OCI-LY1 (cell line): Measurements from ENCODE around the gene SEC16A.

Experiments
- H2AFZ ChIP-seq: fragments of 200-600 bp; sonication (generic), shearing (Covaris generic); 2 replicates; pipeline ENCODE4 v1.6.0; 2014; ENCODE audit warnings: antibody characterized with exemption, mild to moderate bottlenecking, low read length
- H3F3A ChIP-seq: fragments of 200-600 bp; sonication (generic), shearing (Covaris generic); 2 replicates; pipeline ENCODE4 v1.6.0; 2014; ENCODE audit warnings: mild to moderate bottlenecking, antibody characterized with exemption, low read length, moderate library complexity; ENCODE audit not compliant: insufficient read depth
- H3K27ac ChIP-seq: fragments of 200-600 bp; sonication (generic); 2 replicates; pipeline ENCODE4 v1.5.1; 2014; ENCODE audit warnings: low read length, mixed run types, mild to moderate bottlenecking, low read depth; ENCODE audit not compliant: poor library complexity, severe bottlenecking
- H3K27me3 ChIP-seq: fragments of 200-600 bp; sonication (generic); 2 replicates; pipeline ENCODE4 v1.6.0; 2014; ENCODE audit warnings: antibody characterized with exemption, mild to moderate bottlenecking, low read length, moderate library complexity; ENCODE audit not compliant: insufficient read depth
- H3K36me3 ChIP-seq: fragments of 200-600 bp; sonication (generic); 2 replicates; pipeline ENCODE4 v1.6.1; 2014; ENCODE audit warnings: mild to moderate bottlenecking, antibody characterized with exemption, low read length, moderate library complexity, mixed read lengths; ENCODE audit not compliant: insufficient read depth
- H3K4me1 ChIP-seq: fragments of 200-600 bp; sonication (generic); 2 replicates; pipeline ENCODE4 v1.5.1; 2014; ENCODE audit warnings: mild to moderate bottlenecking, low read length, moderate library complexity; ENCODE audit not compliant: insufficient read depth, severe bottlenecking
- H3K4me2 ChIP-seq: fragments of 200-600 bp; sonication (generic), shearing (Covaris generic); 2 replicates; pipeline ENCODE4 v1.6.1; 2014; ENCODE audit warnings: low read length
- H3K4me3 ChIP-seq: fragments of 200-600 bp; sonication (generic); 2 replicates; pipeline ENCODE4 v1.5.1; 2014; ENCODE audit warnings: low read length, low read depth, mild to moderate bottlenecking, mixed read lengths; ENCODE audit not compliant: poor library complexity, severe bottlenecking
- H3K79me2 ChIP-seq: fragments of 200-600 bp; shearing (Covaris generic); 2 replicates; pipeline ENCODE4 v1.6.1; 2016; ENCODE audit warnings: mixed run types, low read length, mixed read lengths; ENCODE audit not compliant: insufficient read depth
- H3K9ac ChIP-seq: fragments of 200-600 bp; sonication (generic), shearing (Covaris generic); 2 replicates; pipeline ENCODE4 v1.6.1; 2014; ENCODE audit warnings: mild to moderate bottlenecking, low read length, mixed read lengths
- H3K9me2 ChIP-seq: fragments of 200-600 bp; sonication (generic), shearing (Covaris generic); 2 replicates; pipeline ENCODE4 v1.6.1; 2014; ENCODE audit warnings: low read depth, mild to moderate bottlenecking, low read length, mixed read lengths
- H3K9me3 ChIP-seq: fragments of 200-600 bp; shearing (Covaris generic); 2 replicates; pipeline ENCODE4 v1.6.1; 2014; ENCODE audit warnings: low read length, mixed read lengths
- H4K20me1 ChIP-seq: fragments of 200-600 bp; sonication (generic), shearing (Covaris generic); 2 replicates; pipeline ENCODE4 v1.6.0; 2016; ENCODE audit warnings: mild to moderate bottlenecking, low read length; ENCODE audit not compliant: insufficient read depth
- CTCF ChIP-seq: fragments of 200-600 bp; sonication (generic), shearing (Covaris generic); IDR thresholded peaks from 2 replicates; pipeline ENCODE4 v1.5.1; 2017; ENCODE audit warnings: mild to moderate bottlenecking, antibody characterized with exemption, low read length, moderate library complexity, mixed read lengths
- EZH2 ChIP-seq: fragments of 200-600 bp; sonication (generic), shearing (Covaris generic); IDR thresholded peaks from 2 replicates; pipeline ENCODE4 v1.8.0; 2017; ENCODE audit warnings: borderline replicate concordance, mixed run types, mild to moderate bottlenecking, antibody characterized with exemption, low read length, moderate library complexity, mixed read lengths

Gene SEC16A

GRCh38 chr9:136403538-136403914 lies 79.3 kb downstream of the SEC16A start:
- Histone ChIP-seq H3K4me2 (no peak overlapping the region), H3K9ac (no peak overlapping the region), H3K9me3 (no peaks in the 10 kb centered on the region), H4K20me1 (no peaks in the 10 kb centered on the region), H3K4me3 (no peak overlapping the region), H2AFZ (no peak overlapping the region), H3K27ac (no peak overlapping the region), H3K4me1 (peaks cover 15% of the 10 kb centered on the region), H3K79me2 (peaks cover 11% of the 10 kb centered on the region), H3K9me2 (no peaks in the 10 kb centered on the region), H3K36me3 (peaks cover 70% of the 10 kb centered on the region), H3K27me3 (no peaks in the 10 kb centered on the region), H3F3A (no peaks in the 10 kb centered on the region)
- TF ChIP-seq CTCF (no peak), EZH2 (no peak)

GRCh38 chr9:136402067-136402466 lies 80.8 kb downstream of the SEC16A start:
- no peaks in the 10 kb centered on the region for H3F3A ChIP-seq
- H3K9me2 ChIP-seq = no peaks in the 10 kb centered on the region
- TF ChIP-seq EZH2 = no peak
- TF ChIP-seq CTCF = no peak
- H3K36me3 ChIP-seq = peaks cover 66% of the 10 kb centered on the region
- H3K27me3 ChIP-seq = no peaks in the 10 kb centered on the region
- H3K4me3 ChIP-seq = no peak overlapping the region
- no peaks in the 10 kb centered on the region for H4K20me1 ChIP-seq
- no peak overlapping the region for H3K4me2 ChIP-seq
- peaks cover 18% of the 10 kb centered on the region for H3K79me2 ChIP-seq
- H2AFZ ChIP-seq = no peak overlapping the region
- no peak overlapping the region for H3K27ac ChIP-seq
- no peaks in the 10 kb centered on the region for H3K9me3 ChIP-seq
- peaks cover 20% of the 10 kb centered on the region for H3K4me1 ChIP-seq
- no peak overlapping the region for H3K9ac ChIP-seq

- H3K9me3 ChIP-seq = no peaks in the 10 kb centered on the region
- peaks cover 20% of the 10 kb centered on the region for H3K4me1 ChIP-seq
- H3K27ac ChIP-seq = no peak overlapping the region
- H4K20me1 ChIP-seq = no peaks in the 10 kb centered on the region
- H3K4me2 ChIP-seq = no peak overlapping the region
- H3K79me2 ChIP-seq = peaks cover 18% of the 10 kb centered on the region
- no peak overlapping the region for H3K9ac ChIP-seq
- no peaks in the 10 kb centered on the region for H3K9me2 ChIP-seq
- H3F3A ChIP-seq = no peaks in the 10 kb centered on the region
- no peak for TF ChIP-seq CTCF
- TF ChIP-seq EZH2 = no peak
- no peak overlapping the region for H2AFZ ChIP-seq
- no peak overlapping the region for H3K4me3 ChIP-seq
- no peaks in the 10 kb centered on the region for H3K27me3 ChIP-seq
- peaks cover 66% of the 10 kb centered on the region for H3K36me3 ChIP-seq
These were observed 81.5 kb downstream of the SEC16A start for GRCh38 chr9:136401173-136401922.
